C4-2B (cell line): ENCODE measurements around the gene SEL1L.

Experiments used
- H3K27ac ChIP-seq: fragments of 450-650 bp; 2 replicates; pipeline ENCODE4 v1.5.1; 2017
- ZFX ChIP-seq: fragments of 450-650 bp; IDR thresholded peaks from 2 replicates; pipeline ENCODE4 v1.6.1; 2017
- TF ChIP-seq, protein P1 (sequence below): fragments of 450-650 bp; conservative IDR thresholded peaks from 2 replicates; pipeline ENCODE4 v1.5.1; 2017; ENCODE audit warnings: mild to moderate bottlenecking

The SEL1L gene

GRCh38 chr14:81533536-81534343 is at the start of gene SEL1L:
Gene SEL1L (minus strand): TSS chr14:81533853. CDS start chr14:81533744, 109 bp downstream.
- H3K27ac ChIP-seq, result peak within 1 kb of the TSS; percentile 74

DNA sequence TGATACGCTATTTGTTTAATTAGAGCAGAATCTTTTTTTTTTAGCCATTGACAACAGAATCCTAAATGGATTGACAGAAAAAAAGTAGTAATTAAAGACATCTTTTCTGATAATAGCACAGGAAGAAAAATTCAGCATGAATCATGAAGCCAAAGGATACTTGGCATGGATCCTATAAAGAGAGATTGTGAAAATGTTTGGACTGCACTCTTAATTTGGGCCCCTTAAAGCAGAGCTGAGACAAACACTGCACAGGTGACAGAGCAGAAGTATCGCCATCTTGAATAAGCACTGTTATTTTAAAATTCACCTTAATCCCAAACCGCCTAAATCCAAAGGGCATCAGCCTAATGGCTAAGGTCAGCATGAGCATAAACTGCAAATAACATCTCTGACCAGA is 48.8 kb upstream of the SEL1L start:
- no peak overlapping the region for H3K27ac ChIP-seq
- TF ChIP-seq, protein P1, sequence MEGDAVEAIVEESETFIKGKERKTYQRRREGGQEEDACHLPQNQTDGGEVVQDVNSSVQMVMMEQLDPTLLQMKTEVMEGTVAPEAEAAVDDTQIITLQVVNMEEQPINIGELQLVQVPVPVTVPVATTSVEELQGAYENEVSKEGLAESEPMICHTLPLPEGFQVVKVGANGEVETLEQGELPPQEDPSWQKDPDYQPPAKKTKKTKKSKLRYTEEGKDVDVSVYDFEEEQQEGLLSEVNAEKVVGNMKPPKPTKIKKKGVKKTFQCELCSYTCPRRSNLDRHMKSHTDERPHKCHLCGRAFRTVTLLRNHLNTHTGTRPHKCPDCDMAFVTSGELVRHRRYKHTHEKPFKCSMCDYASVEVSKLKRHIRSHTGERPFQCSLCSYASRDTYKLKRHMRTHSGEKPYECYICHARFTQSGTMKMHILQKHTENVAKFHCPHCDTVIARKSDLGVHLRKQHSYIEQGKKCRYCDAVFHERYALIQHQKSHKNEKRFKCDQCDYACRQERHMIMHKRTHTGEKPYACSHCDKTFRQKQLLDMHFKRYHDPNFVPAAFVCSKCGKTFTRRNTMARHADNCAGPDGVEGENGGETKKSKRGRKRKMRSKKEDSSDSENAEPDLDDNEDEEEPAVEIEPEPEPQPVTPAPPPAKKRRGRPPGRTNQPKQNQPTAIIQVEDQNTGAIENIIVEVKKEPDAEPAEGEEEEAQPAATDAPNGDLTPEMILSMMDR, result no peak
- TF ChIP-seq ZFX, result no peak

More at GRCh38 chr14:81533536-81534343, at the start of gene SEL1L:
- 0 out of 2 replicates have a peak, but pooled peaks have one; percentile 45 for TF ChIP-seq ZFX
- TF ChIP-seq, protein P1, result no peak

DNA sequence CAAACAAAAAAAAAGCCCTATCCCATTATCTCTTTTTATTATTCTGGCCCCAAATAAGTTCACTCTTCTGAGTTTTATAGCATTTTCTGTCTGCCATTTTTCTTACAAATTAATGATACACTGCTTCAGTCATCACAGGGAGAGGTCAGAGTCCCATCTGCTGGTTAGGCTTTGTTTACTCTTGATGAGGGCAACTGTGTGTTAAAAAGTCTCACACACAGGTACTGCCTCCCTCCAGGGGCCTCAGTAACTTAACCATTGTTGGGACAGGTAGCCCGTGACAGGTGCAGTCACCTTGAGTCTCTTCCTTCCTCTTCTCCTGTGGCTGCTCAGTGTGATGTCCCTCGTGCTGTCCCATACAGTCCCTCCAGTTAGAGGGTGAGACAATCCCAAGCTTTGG is 45.5 kb upstream of the SEL1L start:
- no peak overlapping the region for H3K27ac ChIP-seq
- no peak for TF ChIP-seq ZFX
- TF ChIP-seq, protein P1, result no peak

DNA sequence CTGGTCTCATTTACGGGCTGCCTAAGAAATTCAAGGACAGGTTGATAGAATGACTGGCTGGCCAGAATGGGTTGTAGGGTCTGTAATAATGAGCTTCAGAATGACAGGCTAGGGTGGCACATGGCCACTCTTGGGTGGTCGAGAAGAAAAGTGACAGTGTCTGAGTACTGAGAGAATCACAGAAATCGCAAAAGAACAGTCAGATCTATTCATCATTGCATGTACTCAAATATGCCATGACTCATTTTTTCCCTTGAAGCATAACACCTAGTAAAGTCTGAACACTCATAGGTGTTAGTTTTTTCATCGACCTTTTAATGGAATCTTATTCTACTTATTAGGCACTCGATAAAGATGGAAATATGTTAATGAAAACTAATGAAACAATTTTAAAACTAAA is 37.8 kb upstream of the SEL1L start:
- TF ChIP-seq, protein P1, result no peak
- H3K27ac ChIP-seq, result no peak overlapping the region

- no peak for TF ChIP-seq ZFX
- TF ChIP-seq, protein P1, result no peak
- H3K27ac ChIP-seq, result no peak overlapping the region
These were observed 33.6 kb upstream of the SEL1L start for GRCh38 chr14:81567302-81567701.

DNA sequence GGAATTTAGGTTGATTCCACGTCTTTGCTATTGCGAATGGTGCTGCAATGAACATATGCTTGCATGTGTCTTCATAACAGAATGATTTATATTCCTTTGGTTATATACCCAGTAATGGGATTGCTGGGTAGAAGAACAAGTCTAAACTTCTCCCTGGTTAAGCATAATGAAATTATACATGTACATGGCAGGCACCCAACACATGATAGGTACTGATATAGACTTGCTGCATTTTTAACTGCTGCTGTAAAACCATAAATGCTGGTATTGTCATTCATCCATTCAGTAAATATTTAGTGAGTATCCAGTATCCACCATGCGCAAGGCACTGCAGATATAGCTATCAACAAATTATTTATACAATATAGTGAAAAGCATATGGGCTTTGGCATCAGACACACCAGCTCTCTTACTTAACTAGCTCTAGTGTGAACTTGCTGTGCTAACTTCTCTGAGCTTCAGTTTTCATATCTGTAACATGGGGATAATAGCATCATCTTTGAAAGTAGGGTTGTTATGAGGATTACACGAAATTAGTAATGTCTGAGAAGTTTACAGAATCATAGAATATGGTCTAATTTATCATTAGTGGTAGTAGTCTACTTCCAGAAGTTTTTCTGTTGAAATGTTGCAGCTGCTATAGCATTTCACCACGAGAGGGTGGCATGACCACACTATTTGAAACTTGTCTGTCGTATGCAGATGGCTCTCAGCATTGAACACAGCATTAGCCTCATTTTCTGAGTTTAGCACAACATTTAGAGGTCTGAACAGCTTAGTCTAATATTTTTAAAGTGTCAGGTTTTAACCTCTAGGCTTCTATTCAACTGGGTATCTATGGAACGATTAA is 32.0 kb upstream of the SEL1L start:
- no peak overlapping the region for H3K27ac ChIP-seq
- TF ChIP-seq, protein P1, result peak; percentile 88
- TF ChIP-seq ZFX, result no peak

DNA sequence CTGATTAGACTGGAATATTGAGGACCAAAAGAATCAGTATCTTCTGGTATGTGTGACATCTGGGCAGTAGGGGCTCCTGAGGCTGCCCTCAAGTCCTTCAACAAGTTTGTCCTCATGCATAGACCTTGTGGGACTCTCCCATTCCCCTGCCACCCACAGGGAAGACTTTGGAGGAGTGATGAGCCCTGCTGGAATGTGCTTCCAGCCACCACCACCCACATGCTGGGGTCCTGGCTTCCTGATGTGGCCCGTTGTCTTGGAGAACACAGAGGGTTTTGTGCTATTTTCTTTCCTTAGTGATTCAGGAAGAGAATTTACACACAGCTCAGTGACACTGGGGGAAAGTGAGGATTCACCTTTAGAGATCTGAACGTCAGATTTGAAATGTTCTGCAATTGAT is 29.2 kb upstream of the SEL1L start:
- H3K27ac ChIP-seq, result peak overlapping the region; percentile 77
- TF ChIP-seq, protein P1, result no peak
